KBM-7 (cell line): ENCODE data around the gene VPS11.

ENCODE experiments used
- DNase-seq: peaks from one replicate; pipeline ENCODE4 v3.0.0-alpha.2; 2015
- in situ Hi-C: fragments of 300-500 bp; cut with MboI; formaldehyde crosslinking; loops from 2 replicates; pipeline ENCODE4 v1.14.3; 2020; ENCODE audit warnings: low sequenced_read_pairs, low pct_unique_long_range_greater_than_20kb, mixed read lengths

The VPS11 gene

GRCh38 chr11:119062779-119063178 lies 4.8 kb upstream of the VPS11 start:
- no peak for DNase-seq
- in situ Hi-C loops = no loop called here

- in situ Hi-C loops = no loop called here
- DNase-seq = peak; percentile 67
Observed at GRCh38 chr11:119065369-119065768, 2.2 kb upstream of the VPS11 start.

GRCh38 chr11:119077839-119078238 lies 10.2 kb downstream of the VPS11 start:
- no peak for DNase-seq
- in situ Hi-C loops = no loop called here

GRCh38 chr11:119078675-119079420 lies 11.2 kb downstream of the VPS11 start:
- DNase-seq = no peak
- in situ Hi-C loops = no loop called here

GRCh38 chr11:119081682-119082260 lies 14.2 kb downstream of the VPS11 start:
- no peak for DNase-seq
- in situ Hi-C loops = no loop called here

GRCh38 chr11:119084663-119085436 lies 17.2 kb downstream of the VPS11 start, which contains the start of gene HMBS:
TSS of gene HMBS (plus strand) at chr11:119084881. CDS start at chr11:119085034, 153 bp downstream.
- in situ Hi-C loops = no loop called here

GRCh38 chr11:119085437-119085847 lies 17.8 kb downstream of the VPS11 start:
- no peak for DNase-seq
- in situ Hi-C loops = no loop called here

More at GRCh38 chr11:119084663-119085436, 17.2 kb downstream of the VPS11 start, which contains the start of gene HMBS:
- peak; percentile 99 for DNase-seq

GRCh38 chr11:119087123-119087522 lies 19.5 kb downstream of the VPS11 start:
- in situ Hi-C loops = no loop called here

GRCh38 chr11:119087747-119088241 lies 20.2 kb downstream of the VPS11 start:
- DNase-seq = peak; percentile 71
- in situ Hi-C loops = no loop called here

More at GRCh38 chr11:119087123-119087522, 19.5 kb downstream of the VPS11 start:
- DNase-seq = no peak

GRCh38 chr11:119088406-119088805 lies 20.8 kb downstream of the VPS11 start:
- no peak for DNase-seq
- in situ Hi-C loops = no loop called here

- in situ Hi-C loops = no loop called here
- DNase-seq = no peak
Observed at GRCh38 chr11:119089319-119089718, 21.7 kb downstream of the VPS11 start.

GRCh38 chr11:119091178-119091577 lies 23.6 kb downstream of the VPS11 start:
- DNase-seq = no peak
- in situ Hi-C loops = no loop called here

GRCh38 chr11:119091966-119092879 lies 24.6 kb downstream of the VPS11 start:
- in situ Hi-C loops = no loop called here
- DNase-seq = peak; percentile 53

GRCh38 chr11:119092880-119093842 lies 25.5 kb downstream of the VPS11 start:
- DNase-seq = no peak
- in situ Hi-C loops = no loop called here

- in situ Hi-C loops = no loop called here
- DNase-seq = peak; percentile 40
Observed at GRCh38 chr11:119093942-119094815, 26.6 kb downstream of the VPS11 start.

GRCh38 chr11:119094816-119095065 lies 27.1 kb downstream of the VPS11 start:
- no peak for DNase-seq
- in situ Hi-C loops = no loop called here
